Neuronal stem cell (in vitro differentiated cells): ENCODE data around the gene TBC1D21.

Source experiments
- DNase-seq: peaks from one replicate; pipeline ENCODE4 v3.0.0-alpha.2; 2013; ENCODE audit warnings: low spot score
- H2AFZ ChIP-seq: one replicate; pipeline ENCODE4 v1.6.1; 2013; ENCODE audit warnings: mild to moderate bottlenecking, low read length, inconsistent platforms
- H2AK5ac ChIP-seq: 2 replicates; pipeline ENCODE4 v1.6.1; 2013; ENCODE audit warnings: low read depth, mild to moderate bottlenecking, inconsistent platforms, low read length, moderate library complexity, mixed read lengths
- H2BK120ac ChIP-seq: 2 replicates; pipeline ENCODE4 v1.6.1; 2013; ENCODE audit warnings: low read depth, mild to moderate bottlenecking, inconsistent platforms, low read length, moderate library complexity, mixed read lengths
- H2BK12ac ChIP-seq: one replicate; pipeline ENCODE4 v1.6.1; 2013; ENCODE audit warnings: low read length, inconsistent platforms
- H2BK15ac ChIP-seq: 2 replicates; pipeline ENCODE4 v1.6.1; 2013; ENCODE audit warnings: mild to moderate bottlenecking, low read length, inconsistent platforms, mixed read lengths
- H2BK5ac ChIP-seq: one replicate; pipeline ENCODE4 v1.6.1; 2013; ENCODE audit warnings: inconsistent platforms, mild to moderate bottlenecking, low read length, moderate library complexity
- H3K14ac ChIP-seq: one replicate; pipeline ENCODE4 v1.6.1; 2013; ENCODE audit warnings: low read length, inconsistent platforms
- H3K18ac ChIP-seq: 2 replicates; pipeline ENCODE4 v1.6.1; 2013; ENCODE audit warnings: low read length, inconsistent platforms
- H3K23ac ChIP-seq: 2 replicates; pipeline ENCODE4 v1.6.1; 2013; ENCODE audit warnings: low read depth, mild to moderate bottlenecking, mixed read lengths, low read length, inconsistent platforms; ENCODE audit not compliant: poor library complexity
- H3K27ac ChIP-seq: replicated peaks from 3 replicates; pipeline ENCODE4 v1.5.1; 2013; ENCODE audit warnings: low read length, inconsistent platforms
- H3K27me3 ChIP-seq, 3 experiments: 2 replicates each; pipeline ENCODE4 v1.6.1; 2013; ENCODE audit warnings: low read length in 3 of 3, mild to moderate bottlenecking in 2 of 3, inconsistent platforms in 1 of 3, low read depth in 1 of 3, mixed read lengths in 1 of 3, moderate library complexity in 1 of 3; ENCODE audit not compliant: control insufficient read depth in 3 of 3, insufficient read depth in 3 of 3
- H3K36me3 ChIP-seq, 2 donors: replicated peaks in 1 of 2; 2 replicates each; pipeline ENCODE4 v1.6.1; 2013; ENCODE audit warnings: low read length in 2 of 2; ENCODE audit not compliant: control insufficient read depth in 2 of 2, insufficient read depth in 2 of 2
- H3K4ac ChIP-seq: 2 replicates; pipeline ENCODE4 v1.6.1; 2013; ENCODE audit warnings: inconsistent platforms, mild to moderate bottlenecking, low read length, moderate library complexity
- H3K4me1 ChIP-seq, 2 donors: 1 replicate in 1 of 2; 2 replicates in 1 of 2; pipeline ENCODE4 v1.6.1; 2013; ENCODE audit warnings: low read length in 2 of 2, low read depth in 1 of 2; ENCODE audit not compliant: control insufficient read depth in 2 of 2, insufficient read depth in 1 of 2
- H3K4me2 ChIP-seq: one replicate; pipeline ENCODE4 v1.6.1; 2013; ENCODE audit warnings: mild to moderate bottlenecking, low read length, inconsistent platforms; ENCODE audit not compliant: insufficient read depth, poor library complexity, severe bottlenecking
- H3K4me3 ChIP-seq, 2 donors: 2 replicates each; pipeline ENCODE4 v1.5.1; 2013; ENCODE audit warnings: low read length in 2 of 2, mild to moderate bottlenecking in 2 of 2, inconsistent platforms in 1 of 2, moderate library complexity in 1 of 2
- H3K79me1 ChIP-seq: one replicate; pipeline ENCODE4 v1.6.1; 2013; ENCODE audit warnings: low read depth, mild to moderate bottlenecking, inconsistent platforms, low read length, moderate library complexity
- H3K9ac ChIP-seq: one replicate; pipeline ENCODE4 v1.6.1; 2013; ENCODE audit warnings: mild to moderate bottlenecking, low read depth, low read length, inconsistent platforms; ENCODE audit not compliant: poor library complexity
- H3K9me3 ChIP-seq, 2 donors: replicated peaks in 1 of 2; 2 replicates each; pipeline versions ENCODE3 to v1.6.1; 2013; ENCODE audit warnings: low read length in 2 of 2, mild to moderate bottlenecking in 2 of 2, inconsistent platforms in 1 of 2, low read depth in 1 of 2, mixed read lengths in 1 of 2, moderate library complexity in 1 of 2; ENCODE audit not compliant: control insufficient read depth in 2 of 2, insufficient read depth in 1 of 2
- H4K8ac ChIP-seq: one replicate; pipeline ENCODE4 v1.6.1; 2013; ENCODE audit warnings: low read depth, mild to moderate bottlenecking, inconsistent platforms, low read length, moderate library complexity
- H4K91ac ChIP-seq: one replicate; pipeline ENCODE4 v1.6.1; 2013; ENCODE audit warnings: low read length, low read depth, mild to moderate bottlenecking, inconsistent platforms; ENCODE audit not compliant: poor library complexity
- WGBS, 2 donors: extraction: QIAGEN DNeasy Blood & Tissue Kit; methylation state at CpG; one replicate each; pipeline ENCODE4 v1.1.7; 2013; ENCODE audit warnings: missing lambda C conversion rate in 2 of 2, mixed read lengths in 1 of 2; ENCODE audit not compliant: insufficient read length in 2 of 2, insufficient replicate concordance in 1 of 2; ENCODE audit errors: extremely low coverage in 2 of 2; 5-methylcytosine and 5-hydroxymethylcytosine counted together

The TBC1D21 gene

DNA sequence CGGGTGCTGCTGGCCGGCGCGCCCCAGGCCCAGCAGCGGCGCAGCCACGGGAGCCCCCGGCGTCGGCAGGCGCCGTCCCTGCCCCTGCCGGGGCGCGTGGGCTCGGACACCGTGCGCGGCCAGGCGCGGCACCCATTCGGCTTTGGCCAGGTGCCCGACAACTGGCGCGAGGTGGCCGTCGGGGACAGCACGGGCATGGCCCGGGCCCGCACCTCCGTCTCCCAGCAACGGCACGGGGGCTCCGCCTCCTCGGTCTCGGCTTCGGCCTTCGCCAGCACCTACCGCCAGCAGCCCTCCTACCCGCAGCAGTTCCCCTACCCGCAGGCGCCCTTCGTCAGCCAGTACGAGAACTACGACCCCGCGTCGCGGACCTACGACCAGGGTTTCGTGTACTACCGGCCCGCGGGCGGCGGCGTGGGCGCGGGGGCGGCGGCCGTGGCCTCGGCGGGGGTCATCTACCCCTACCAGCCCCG lies 53.7 kb downstream of the TBC1D21 start:
- peak overlapping the region; percentile 91 for H2BK5ac ChIP-seq
- H3K9me3 ChIP-seq: no peaks in the 10 kb centered on the region
- H3K4me2 ChIP-seq: peak overlapping the region; percentile 94
- peak overlapping the region; percentile 94 for H2BK15ac ChIP-seq
- H4K8ac ChIP-seq: no peak overlapping the region
- no CpG with 5 or more reads among the region's 65 CpGs for WGBS, 2 donors
- peaks cover 47 to 48% of the 10 kb centered on the region in 2 donors for H3K4me1 ChIP-seq
- H2BK120ac ChIP-seq: peak overlapping the region; percentile 53
- DNase-seq: no peak
- peaks cover 0 to 12% (median 2%) of the 10 kb centered on the region in 3 experiments for H3K27me3 ChIP-seq
- no peak overlapping the region for H3K27ac ChIP-seq
- H3K36me3 ChIP-seq: no peaks in the 10 kb centered on the region
- peak overlapping the region; percentile 91 for H2BK12ac ChIP-seq
- H4K91ac ChIP-seq: no peak overlapping the region
- peak overlapping the region; percentile 97 for H3K14ac ChIP-seq
- peak overlapping the region; percentile 93 for H3K9ac ChIP-seq
- peaks cover 6% of the 10 kb centered on the region for H3K79me1 ChIP-seq
- H3K4ac ChIP-seq: no peak overlapping the region
- H3K4me3 ChIP-seq: peak overlapping the region; percentile 82 to 86
- peak overlapping the region; percentile 86 for H3K23ac ChIP-seq
- H2AK5ac ChIP-seq: peak overlapping the region; percentile 52
- peak overlapping the region; percentile 99 for H3K18ac ChIP-seq
- H2AFZ ChIP-seq: peak overlapping the region; percentile 97

DNA sequence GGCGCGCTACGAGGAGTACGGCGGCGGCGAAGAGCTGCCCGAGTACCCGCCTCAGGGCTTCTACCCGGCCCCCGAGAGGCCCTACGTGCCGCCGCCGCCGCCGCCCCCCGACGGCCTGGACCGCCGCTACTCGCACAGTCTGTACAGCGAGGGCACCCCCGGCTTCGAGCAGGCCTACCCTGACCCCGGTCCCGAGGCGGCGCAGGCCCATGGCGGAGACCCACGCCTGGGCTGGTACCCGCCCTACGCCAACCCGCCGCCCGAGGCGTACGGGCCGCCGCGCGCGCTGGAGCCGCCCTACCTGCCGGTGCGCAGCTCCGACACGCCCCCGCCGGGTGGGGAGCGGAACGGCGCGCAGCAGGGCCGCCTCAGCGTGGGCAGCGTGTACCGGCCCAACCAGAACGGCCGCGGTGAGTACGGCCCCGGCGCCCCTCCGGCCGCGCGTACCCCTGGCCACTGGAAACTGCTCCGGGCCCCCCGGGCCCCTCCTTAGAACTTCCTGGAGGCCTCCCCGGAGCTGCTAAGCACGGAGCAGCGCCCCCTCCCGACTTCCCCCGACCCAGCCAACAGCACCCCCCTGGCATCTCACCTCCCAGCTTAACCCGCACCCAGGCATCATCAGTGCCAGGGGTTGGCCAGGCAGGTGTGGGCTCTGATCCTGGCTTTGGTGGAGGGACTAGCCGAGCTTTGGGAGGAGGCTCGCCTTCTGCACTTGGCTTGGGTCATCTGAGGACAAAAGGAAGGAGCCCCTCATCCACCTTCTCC lies 54.3 kb downstream of the TBC1D21 start:
- no peaks in the 10 kb centered on the region for H3K36me3 ChIP-seq
- no peak overlapping the region for H2BK12ac ChIP-seq
- H3K4me2 ChIP-seq: peak overlapping the region; percentile 94
- H3K9ac ChIP-seq: peak overlapping the region; percentile 93
- no peak for DNase-seq
- H3K79me1 ChIP-seq: peaks cover 6% of the 10 kb centered on the region
- H2BK5ac ChIP-seq: no peak overlapping the region
- no peaks in the 10 kb centered on the region for H3K9me3 ChIP-seq
- peak overlapping the region; percentile 86 for H3K23ac ChIP-seq
- H4K8ac ChIP-seq: no peak overlapping the region
- WGBS, 2 donors: no CpG with 5 or more reads among the region's 78 CpGs
- H2BK120ac ChIP-seq: peak overlapping the region; percentile 53
- H3K18ac ChIP-seq: peak overlapping the region; percentile 99
- peak overlapping the region; percentile 52 for H2AK5ac ChIP-seq
- H3K27me3 ChIP-seq: peaks cover 0 to 12% (median 2%) of the 10 kb centered on the region in 3 experiments
- peak overlapping the region; percentile 94 for H2BK15ac ChIP-seq
- H3K27ac ChIP-seq: no peak overlapping the region
- peaks cover 41 to 42% of the 10 kb centered on the region in 2 donors for H3K4me1 ChIP-seq
- H3K4ac ChIP-seq: no peak overlapping the region
- no peak overlapping the region for H4K91ac ChIP-seq
- peak overlapping the region; percentile 97 for H2AFZ ChIP-seq
- peak overlapping the region; percentile 97 for H3K14ac ChIP-seq
- H3K4me3 ChIP-seq: peak overlapping the region; percentile 82 to 86

- no peak overlapping the region for H2BK5ac ChIP-seq
- H3K18ac ChIP-seq: no peak overlapping the region
- no peak overlapping the region for H2AFZ ChIP-seq
- peaks cover 0 to 12% (median 2%) of the 10 kb centered on the region in 3 experiments for H3K27me3 ChIP-seq
- H3K4me3 ChIP-seq: peak overlapping the region; percentile 29 to 82
- H3K14ac ChIP-seq: no peak overlapping the region
- no peak overlapping the region for H3K27ac ChIP-seq
- no peak overlapping the region for H2AK5ac ChIP-seq
- H3K4ac ChIP-seq: no peak overlapping the region
- no peak overlapping the region for H2BK120ac ChIP-seq
- H3K9ac ChIP-seq: no peak overlapping the region
- peaks cover 6% of the 10 kb centered on the region for H3K79me1 ChIP-seq
- no peaks in the 10 kb centered on the region for H3K9me3 ChIP-seq
- no peaks in the 10 kb centered on the region for H3K36me3 ChIP-seq
- H4K91ac ChIP-seq: no peak overlapping the region
- H3K4me1 ChIP-seq: peaks cover 35 to 36% of the 10 kb centered on the region in 2 donors
- DNase-seq: no peak
- no peak overlapping the region for H3K23ac ChIP-seq
- no peak overlapping the region for H2BK12ac ChIP-seq
- peak overlapping the region; percentile 94 for H3K4me2 ChIP-seq
- H2BK15ac ChIP-seq: no peak overlapping the region
- no peak overlapping the region for H4K8ac ChIP-seq
- no CpG with 5 or more reads among the region's 3 CpGs for WGBS, 2 donors
Measured at GRCh38 chr15:73928241-73928579, 54.8 kb downstream of the TBC1D21 start.

GRCh38 chr15:73928971-73929627 lies 55.7 kb downstream of the TBC1D21 start:
- no peak for DNase-seq
- Histone ChIP-seq H2BK15ac (peak overlapping the region; percentile 25), H2BK5ac (no peak overlapping the region), H3K27ac (no peak overlapping the region), H2AK5ac (peak overlapping the region; percentile 47), H3K23ac (no peak overlapping the region), H3K9ac (peak overlapping the region; percentile 18), H4K91ac (no peak overlapping the region), H4K8ac (no peak overlapping the region), H3K27me3 (peaks cover 0 to 12% (median 2%) of the 10 kb centered on the region in 3 experiments), H3K4me1 (peaks cover 26 to 29% of the 10 kb centered on the region in 2 donors), H2AFZ (no peak overlapping the region), H3K18ac (peak overlapping the region; percentile 35), H3K14ac (peak overlapping the region; percentile 49), H3K79me1 (peaks cover 6% of the 10 kb centered on the region), H3K4ac (no peak overlapping the region), H3K9me3 (no peaks in the 10 kb centered on the region), H3K4me2 (no peak overlapping the region), H3K36me3 (no peaks in the 10 kb centered on the region), H2BK12ac (no peak overlapping the region), H3K4me3 (no peak overlapping the region), H2BK120ac (no peak overlapping the region)
- WGBS, 2 donors: no CpG with 5 or more reads among the region's 5 CpGs
